Muscle layer of duodenum (tissue), 2 donors: ENCODE measurements around the gene GZMA.

Experiments used
- H3K27ac ChIP-seq: one replicate; pipeline ENCODE4 v1.7.0; 2013; ENCODE audit warnings: mild to moderate bottlenecking, low read length
- H3K27me3 ChIP-seq: one replicate; pipeline ENCODE4 v1.7.0; 2013; ENCODE audit warnings: low read depth, mild to moderate bottlenecking, control low read depth, low read length
- H3K36me3 ChIP-seq, 2 donors: one replicate each; pipeline ENCODE4 v1.7.0; 2013; ENCODE audit warnings: low read length in 2 of 2, control low read depth in 1 of 2, mild to moderate bottlenecking in 1 of 2; ENCODE audit not compliant: insufficient read depth in 2 of 2, control insufficient read depth in 1 of 2
- H3K4me1 ChIP-seq, 2 donors: one replicate each; pipeline ENCODE4 v1.7.0; 2013; ENCODE audit warnings: low read length in 2 of 2, mild to moderate bottlenecking in 2 of 2, control low read depth in 1 of 2, moderate library complexity in 1 of 2; ENCODE audit not compliant: insufficient read depth in 2 of 2, control insufficient read depth in 1 of 2
- H3K4me3 ChIP-seq, 2 donors: one replicate each; pipeline ENCODE4 v1.7.0; 2013; ENCODE audit warnings: low read length in 2 of 2, low read depth in 1 of 2, mild to moderate bottlenecking in 1 of 2
- H3K9me3 ChIP-seq, 2 donors: one replicate each; pipeline ENCODE4 v1.7.0; 2013; ENCODE audit warnings: low read length in 2 of 2, control low read depth in 1 of 2, mild to moderate bottlenecking in 1 of 2; ENCODE audit not compliant: control insufficient read depth in 1 of 2
- donor health status: healthy.

GZMA gene

GRCh38 chr5:55113327-55113726 lies 10.9 kb downstream of the GZMA start:
- no peaks in the 10 kb centered on the region for H3K36me3 ChIP-seq
- no peaks in the 10 kb centered on the region for H3K9me3 ChIP-seq
- H3K27ac ChIP-seq, result no peak overlapping the region
- no peaks in the 10 kb centered on the region for H3K4me1 ChIP-seq
- H3K27me3 ChIP-seq, result no peaks in the 10 kb centered on the region
- no peak overlapping the region for H3K4me3 ChIP-seq

- no peaks in the 10 kb centered on the region for H3K4me1 ChIP-seq
- H3K9me3 ChIP-seq, result no peaks in the 10 kb centered on the region
- H3K36me3 ChIP-seq, result no peaks in the 10 kb centered on the region
- H3K4me3 ChIP-seq, result no peak overlapping the region
- H3K27me3 ChIP-seq, result no peaks in the 10 kb centered on the region
- no peak overlapping the region for H3K27ac ChIP-seq
Observed at GRCh38 chr5:55114061-55114460, 11.6 kb downstream of the GZMA start.

- Histone ChIP-seq H3K4me3 (no peak overlapping the region), H3K9me3 (no peaks in the 10 kb centered on the region), H3K4me1 (no peaks in the 10 kb centered on the region), H3K27ac (no peak overlapping the region), H3K36me3 (no peaks in the 10 kb centered on the region), H3K27me3 (no peaks in the 10 kb centered on the region)
Observed at GRCh38 chr5:55123365-55123764, 20.9 kb downstream of the GZMA start.

- no peaks in the 10 kb centered on the region for H3K27me3 ChIP-seq
- H3K4me1 ChIP-seq, result peaks cover 0 to 3% of the 10 kb centered on the region in 2 donors
- no peak overlapping the region for H3K27ac ChIP-seq
- H3K9me3 ChIP-seq, result peaks cover 3 to 8% of the 10 kb centered on the region in 2 donors
- H3K36me3 ChIP-seq, result no peaks in the 10 kb centered on the region
- no peak overlapping the region for H3K4me3 ChIP-seq
Observed at GRCh38 chr5:55134053-55134722, 31.7 kb downstream of the GZMA start.

- Histone ChIP-seq H3K27ac (no peak overlapping the region), H3K36me3 (no peaks in the 10 kb centered on the region), H3K4me3 (no peak overlapping the region), H3K27me3 (no peaks in the 10 kb centered on the region), H3K9me3 (no peaks in the 10 kb centered on the region), H3K4me1 (peaks cover 0 to 3% of the 10 kb centered on the region in 2 donors)
Observed at GRCh38 chr5:55136521-55136920, 34.1 kb downstream of the GZMA start.

- H3K9me3 ChIP-seq, result no peaks in the 10 kb centered on the region
- H3K4me3 ChIP-seq, result no peak overlapping the region
- no peaks in the 10 kb centered on the region for H3K36me3 ChIP-seq
- H3K27ac ChIP-seq, result no peak overlapping the region
- H3K4me1 ChIP-seq, result peaks cover 0 to 8% of the 10 kb centered on the region in 2 donors
- H3K27me3 ChIP-seq, result no peaks in the 10 kb centered on the region
Observed at GRCh38 chr5:55140908-55141665, 38.6 kb downstream of the GZMA start.

GRCh38 chr5:55141945-55142690 lies 39.7 kb downstream of the GZMA start:
- H3K27ac ChIP-seq, result no peak overlapping the region
- H3K4me1 ChIP-seq, result peaks cover 0 to 5% of the 10 kb centered on the region in 2 donors
- H3K36me3 ChIP-seq, result no peaks in the 10 kb centered on the region
- H3K9me3 ChIP-seq, result no peaks in the 10 kb centered on the region
- no peaks in the 10 kb centered on the region for H3K27me3 ChIP-seq
- no peak overlapping the region for H3K4me3 ChIP-seq

GRCh38 chr5:55143624-55144023 lies 41.2 kb downstream of the GZMA start:
- H3K27me3 ChIP-seq, result no peaks in the 10 kb centered on the region
- H3K4me3 ChIP-seq, result no peak overlapping the region
- no peaks in the 10 kb centered on the region for H3K36me3 ChIP-seq
- peaks cover 0 to 5% of the 10 kb centered on the region in 2 donors for H3K4me1 ChIP-seq
- H3K27ac ChIP-seq, result no peak overlapping the region
- H3K9me3 ChIP-seq, result no peaks in the 10 kb centered on the region

- H3K27ac ChIP-seq, result no peak overlapping the region
- H3K9me3 ChIP-seq, result no peaks in the 10 kb centered on the region
- no peaks in the 10 kb centered on the region for H3K27me3 ChIP-seq
- peaks cover 0 to 5% of the 10 kb centered on the region in 2 donors for H3K4me1 ChIP-seq
- H3K36me3 ChIP-seq, result no peaks in the 10 kb centered on the region
- H3K4me3 ChIP-seq, result no peak overlapping the region
Observed at GRCh38 chr5:55146080-55146479, 43.6 kb downstream of the GZMA start.

GRCh38 chr5:55146543-55147151 lies 44.2 kb downstream of the GZMA start:
- Histone ChIP-seq H3K27me3 (no peaks in the 10 kb centered on the region), H3K4me3 (no peak overlapping the region), H3K36me3 (no peaks in the 10 kb centered on the region), H3K9me3 (no peaks in the 10 kb centered on the region), H3K27ac (no peak overlapping the region), H3K4me1 (peaks cover 0 to 5% of the 10 kb centered on the region in 2 donors)

GRCh38 chr5:55149308-55149795 lies 46.9 kb downstream of the GZMA start:
- no peaks in the 10 kb centered on the region for H3K9me3 ChIP-seq
- no peak overlapping the region for H3K4me3 ChIP-seq
- H3K27ac ChIP-seq, result no peak overlapping the region
- H3K27me3 ChIP-seq, result no peaks in the 10 kb centered on the region
- no peaks in the 10 kb centered on the region for H3K4me1 ChIP-seq
- no peaks in the 10 kb centered on the region for H3K36me3 ChIP-seq
